Amygdala (tissue), 56 donors: ENCODE measurements around the gene LRCH2.
"Not testable (repeated sequence)": the region's sequence is repeated elsewhere in the genome, so short reads cannot be mapped to it uniquely, and the experiment has no call there.

ENCODE experiments used
- DNase-seq, 56 donors: peaks; one replicate each; lab custom pipeline; 2025; lab: John Stamatoyannopoulos, UW

LRCH2 gene

GRCh38 chrX:115233497-115234455 lies at the start of gene LRCH2:
LRCH2 (minus strand) TSS chrX:115234096; CDS start chrX:115234041, 55 bp downstream.
- peak in 50 of 56 donors; percentile 2 to 66 (median 26) for DNase-seq

GRCh38 chrX:115269051-115269683 lies 35.3 kb upstream of the LRCH2 start:
- no peak for DNase-seq

DNA sequence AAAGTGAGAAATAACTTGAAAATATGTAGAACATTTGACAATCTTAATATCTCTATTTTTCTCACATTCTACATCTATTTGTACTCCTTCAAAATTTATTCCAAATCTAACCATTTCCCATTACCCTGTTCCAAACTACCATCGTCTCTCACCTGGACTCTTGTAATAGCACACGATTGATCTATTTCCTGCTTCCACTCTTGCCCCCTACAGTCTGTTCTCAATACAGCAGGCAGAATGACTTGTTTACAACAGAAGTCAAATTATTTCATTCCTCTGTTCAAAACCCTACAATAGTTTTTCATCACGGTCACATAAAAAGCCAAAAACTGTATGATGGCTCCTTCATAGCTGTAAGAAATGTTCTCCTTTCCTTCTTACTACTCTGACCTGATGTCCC lies 34.5 kb upstream of the LRCH2 start:
- DNase-seq, result no peak

- no peak for DNase-seq
These were observed 32.4 kb upstream of the LRCH2 start for GRCh38 chrX:115266300-115266699.

DNA sequence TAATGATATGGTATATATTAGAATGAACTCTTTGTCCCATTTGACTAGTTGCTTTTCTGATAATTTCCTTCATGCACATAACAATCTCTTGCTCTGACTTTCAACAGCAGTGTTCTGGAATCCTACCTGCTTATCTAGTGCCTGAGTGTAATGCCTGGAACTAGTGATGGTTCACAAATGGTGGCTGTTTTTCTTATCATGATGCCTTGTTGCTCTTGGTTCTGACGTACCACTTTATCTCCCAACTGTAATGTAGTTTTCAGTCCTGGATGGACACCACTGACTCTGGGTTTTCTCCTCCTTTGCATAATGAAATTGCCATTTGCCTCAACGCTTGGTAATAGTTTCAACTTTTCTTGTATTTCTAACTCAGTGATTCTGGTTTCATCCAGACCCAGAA lies 30.1 kb upstream of the LRCH2 start:
- DNase-seq, result no peak

GRCh38 chrX:115261148-115261547 lies 27.3 kb upstream of the LRCH2 start:
- no peak for DNase-seq

DNA sequence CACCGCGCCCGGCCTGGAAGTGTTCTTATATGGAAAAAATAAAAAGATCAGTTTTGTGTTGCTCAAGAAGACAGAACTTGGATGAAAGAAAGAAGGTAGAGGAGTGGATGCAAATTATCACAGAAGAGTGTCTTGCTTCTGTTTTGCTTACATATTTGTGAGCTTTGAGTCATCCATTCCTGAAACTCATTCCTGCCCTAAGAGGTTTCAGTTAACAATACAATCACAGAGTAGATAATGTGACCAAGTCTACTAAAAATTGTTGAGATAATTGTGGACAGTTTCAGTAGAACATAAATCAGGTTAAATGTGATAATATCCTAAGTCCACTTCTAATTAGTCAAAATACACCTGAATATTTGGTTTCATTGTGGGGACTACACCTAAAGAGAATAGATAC lies 26.4 kb upstream of the LRCH2 start:
- DNase-seq, result no peak

DNA sequence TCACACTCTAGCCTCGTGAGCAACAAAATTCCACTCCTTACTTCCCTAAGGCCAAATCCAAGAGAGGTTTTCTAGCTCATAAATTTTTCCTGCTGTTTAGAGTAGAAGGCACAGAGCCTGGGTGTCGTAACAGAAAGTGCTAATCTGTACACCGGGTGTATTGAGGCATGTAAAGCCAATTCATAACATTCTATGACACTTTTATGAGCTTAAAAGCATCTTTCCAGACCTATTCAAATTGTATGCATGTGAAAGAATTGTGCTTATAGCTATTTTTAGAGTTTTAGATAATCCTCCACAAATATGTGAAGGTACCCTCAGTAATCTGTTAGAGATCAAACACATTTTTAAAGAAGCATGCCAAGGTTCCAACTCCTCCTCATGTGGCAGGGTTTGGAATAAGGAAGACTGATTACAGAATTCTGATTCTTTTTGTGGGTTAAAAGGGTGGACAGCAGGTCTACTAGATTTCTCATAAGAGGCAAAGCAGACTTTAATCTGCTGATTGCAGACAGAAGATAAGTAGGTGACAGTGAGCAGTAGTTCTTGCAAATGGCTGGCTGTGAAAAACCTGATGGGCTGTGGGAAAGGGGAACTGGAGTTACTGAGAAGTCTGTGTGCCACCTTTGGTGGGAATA lies 25.5 kb upstream of the LRCH2 start:
- DNase-seq, result no peak

- DNase-seq, result no peak
These were observed 23.8 kb upstream of the LRCH2 start for GRCh38 chrX:115257711-115258110.

GRCh38 chrX:115255003-115255402 lies 21.1 kb upstream of the LRCH2 start:
- no peak for DNase-seq

- no peak for DNase-seq
These were observed 17.8 kb upstream of the LRCH2 start for GRCh38 chrX:115251458-115252233.

DNA sequence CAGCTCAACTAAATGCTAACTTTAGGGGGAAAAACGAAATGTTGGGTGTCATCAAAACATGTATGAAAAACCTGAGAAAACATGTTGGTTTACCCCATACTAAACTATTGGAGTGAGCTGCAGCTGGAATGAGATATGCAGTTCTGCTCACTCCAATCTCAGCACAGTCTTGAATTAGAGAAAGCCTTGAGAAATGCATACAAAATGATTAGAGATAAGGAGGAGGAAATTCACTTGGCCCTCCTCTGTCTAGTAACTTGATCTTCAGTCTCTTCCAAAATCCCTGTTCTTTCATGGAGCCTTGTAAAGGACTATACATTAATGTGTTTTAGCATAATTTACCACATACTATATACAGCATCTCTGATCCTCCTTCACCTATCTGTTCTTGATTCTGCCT lies 3.2 kb upstream of the LRCH2 start:
- DNase-seq, result no peak

DNA sequence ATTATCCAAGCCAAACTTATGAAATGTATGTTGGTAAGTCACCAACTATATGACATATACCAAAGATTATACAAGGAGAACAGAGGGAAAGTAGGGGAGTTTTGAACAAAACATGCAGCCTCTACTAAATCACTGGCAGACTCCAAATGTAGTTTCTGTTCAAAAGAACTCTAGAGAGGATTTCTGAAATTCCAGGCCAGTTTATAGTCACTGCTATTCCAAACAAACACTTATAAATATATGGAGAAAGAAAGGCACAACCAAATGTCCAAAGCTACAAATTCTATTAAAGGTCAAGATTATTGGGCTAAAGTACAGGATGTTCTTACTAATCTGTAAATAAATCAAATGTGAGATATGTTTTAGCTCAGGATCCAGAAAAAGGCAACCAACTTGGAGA lies 2.7 kb upstream of the LRCH2 start:
- DNase-seq, result no peak

- DNase-seq, result peak in 1 of 56 donors; percentile 15
These were observed 565 bp upstream of the LRCH2 start for GRCh38 chrX:115234461-115234860.

GRCh38 chrX:115232933-115233496 lies 881 bp downstream of the LRCH2 start:
- DNase-seq, result no peak

GRCh38 chrX:115229337-115230003 lies 4.4 kb downstream of the LRCH2 start:
- no peak for DNase-seq

DNA sequence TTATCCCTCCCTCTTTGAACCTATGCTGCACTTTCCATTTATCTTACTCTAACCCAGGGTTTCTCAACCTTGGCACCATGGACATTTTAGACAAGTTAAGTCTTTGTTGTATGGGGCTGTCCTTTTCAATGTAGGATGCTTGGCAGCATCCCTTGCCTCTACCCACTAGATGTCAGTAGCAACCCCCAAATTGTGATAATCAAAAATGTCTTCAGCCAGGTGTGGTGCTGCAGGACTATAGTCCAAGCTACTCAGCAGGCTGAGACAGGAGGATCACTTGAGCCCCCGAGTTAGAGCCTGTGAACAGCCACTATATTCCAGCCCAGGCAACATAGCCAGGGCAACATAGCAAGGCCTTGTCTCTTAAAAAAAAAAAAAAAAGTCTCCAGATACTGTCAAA lies 7.0 kb downstream of the LRCH2 start:
- peak in 3 of 56 donors; percentile 0 to 9 (median 0) for DNase-seq

DNA sequence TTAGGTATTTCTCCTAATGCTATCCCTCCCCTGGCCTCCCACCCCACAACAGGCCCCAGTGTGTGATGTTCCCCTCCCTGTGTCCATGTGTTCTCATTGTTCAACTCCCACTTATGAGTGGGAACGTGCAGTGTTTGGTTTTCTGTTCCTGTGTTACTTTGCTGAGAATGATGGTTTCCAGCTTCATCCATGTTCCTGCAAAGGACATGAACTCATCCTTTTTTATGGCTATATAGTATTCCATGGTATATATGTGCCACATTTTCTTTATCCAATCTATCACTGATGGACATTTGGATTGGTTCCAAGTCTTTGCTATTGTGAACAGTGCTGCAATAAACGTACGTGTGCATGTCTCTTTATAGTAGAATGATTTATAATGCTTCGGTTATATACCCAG lies 16.6 kb downstream of the LRCH2 start:
- DNase-seq, result not testable (repeated sequence)

GRCh38 chrX:115214605-115215004 lies 19.3 kb downstream of the LRCH2 start:
- no peak for DNase-seq

GRCh38 chrX:115214151-115214550 lies 19.7 kb downstream of the LRCH2 start:
- no peak for DNase-seq
